ENCODE data around the gene TRAF7. TPM values are rescaled to one million over a fixed set of nuclear protein-coding genes. Genes with fewer than 3 reads are reported as not detected.
"Not testable (repeated sequence)": the region's sequence is repeated elsewhere in the genome, so short reads cannot be mapped to it uniquely, and the experiment has no call there.

TRAF7 gene
- total RNA-seq, 1 experiment from 2014 or later: 44.9 TPM

GRCh38 chr16:2114225-2114624 lies 41.4 kb upstream of the TRAF7 start:
- H3K27ac ChIP-seq (ENCODE audit: low read length); H4K20me1 ChIP-seq (ENCODE audit: low read length); H3F3A ChIP-seq (ENCODE audit: low read length, unreplicated experiment); H3K4me1 ChIP-seq (ENCODE audit: insufficient read depth, low read length); BruUV-seq (replicated peaks); H3K9ac ChIP-seq (ENCODE audit: low read length); DNase-seq; intact Hi-C loops (cut with micrococcal nuclease); POLR2A ChIA-PET (ENCODE audit: unreplicated experiment); H3K27me3 ChIP-seq (ENCODE audit: low read length); H3K9me3 ChIP-seq (ENCODE audit: low read length); H3K36me3 ChIP-seq (ENCODE audit: low read depth, low read length); H3K79me2 ChIP-seq (ENCODE audit: low read length); H3K9me2 ChIP-seq (replicated peaks; ENCODE audit: low read length); H3K4me3 ChIP-seq (ENCODE audit: low read length); H2AFZ ChIP-seq (ENCODE audit: low read length); ATAC-seq; H3K4me2 ChIP-seq (ENCODE audit: low read length); CTCF ChIA-PET: not testable (repeated sequence)

GRCh38 chr16:2114885-2115590 lies 40.5 kb upstream of the TRAF7 start:
- intact Hi-C loops (cut with micrococcal nuclease); H3K4me1 ChIP-seq (ENCODE audit: insufficient read depth, low read length); H3K27me3 ChIP-seq (ENCODE audit: low read length); H3F3A ChIP-seq (ENCODE audit: low read length, unreplicated experiment); H3K4me2 ChIP-seq (ENCODE audit: low read length); BruUV-seq (replicated peaks); H3K79me2 ChIP-seq (ENCODE audit: low read length); H3K4me3 ChIP-seq (ENCODE audit: low read length); H3K9ac ChIP-seq (ENCODE audit: low read length); POLR2A ChIA-PET (ENCODE audit: unreplicated experiment); H2AFZ ChIP-seq (ENCODE audit: low read length); H4K20me1 ChIP-seq (ENCODE audit: low read length); H3K9me2 ChIP-seq (replicated peaks; ENCODE audit: low read length); H3K9me3 ChIP-seq (ENCODE audit: low read length); H3K27ac ChIP-seq (ENCODE audit: low read length); CTCF ChIA-PET; DNase-seq; ATAC-seq; H3K36me3 ChIP-seq (ENCODE audit: low read depth, low read length): not testable (repeated sequence)

GRCh38 chr16:2115591-2115973 lies 40.0 kb upstream of the TRAF7 start:
- ChIA-PET POLR2A (ENCODE audit: unreplicated experiment) (no interaction called here), CTCF (no interaction called here)
- no TSS peak for BruUV-seq (replicated peaks)
- intact Hi-C loops (cut with micrococcal nuclease): no loop called here
- no peak overlapping the region for H3K27ac ChIP-seq (ENCODE audit: low read length)
- H3K36me3 ChIP-seq (ENCODE audit: low read depth, low read length): no peaks in the 10 kb centered on the region
- H3K4me1 ChIP-seq (ENCODE audit: insufficient read depth, low read length): no peaks in the 10 kb centered on the region
- no peak overlapping the region for H3K4me2 ChIP-seq (ENCODE audit: low read length)
- H4K20me1 ChIP-seq (ENCODE audit: low read length): no peaks in the 10 kb centered on the region
- DNase-seq (no peak), ATAC-seq (no peak)
- TF ChIP-seq EZH2 (IDR thresholded peaks at IDR 0.05; ENCODE audit: low read length, unreplicated experiment): no peak
- no peak for TF ChIP-seq EZH2phosphoT487 (IDR thresholded peaks at IDR 0.05; ENCODE audit: borderline replicate concordance, low read length)
- TF ChIP-seq CTCF (conservative IDR thresholded peaks at IDR 0.05; ENCODE audit: low read depth, low read length): no peak
- no peak overlapping the region for H3K4me3 ChIP-seq (ENCODE audit: low read length)
- H3F3A ChIP-seq (ENCODE audit: low read length, unreplicated experiment): no peaks in the 10 kb centered on the region
- no peak overlapping the region for H2AFZ ChIP-seq (ENCODE audit: low read length)
- H3K9me2 ChIP-seq (replicated peaks; ENCODE audit: low read length): no peaks in the 10 kb centered on the region
- no peaks in the 10 kb centered on the region for H3K27me3 ChIP-seq (ENCODE audit: low read length)
- H3K79me2 ChIP-seq (ENCODE audit: low read length): no peaks in the 10 kb centered on the region
- H3K9me3 ChIP-seq (ENCODE audit: low read length): no peaks in the 10 kb centered on the region
- H3K9ac ChIP-seq (ENCODE audit: low read length): no peak overlapping the region

GRCh38 chr16:2116428-2116827 lies 39.2 kb upstream of the TRAF7 start:
- H3K79me2 ChIP-seq (ENCODE audit: low read length); H3K4me3 ChIP-seq (ENCODE audit: low read length); H3K4me1 ChIP-seq (ENCODE audit: insufficient read depth, low read length); H3F3A ChIP-seq (ENCODE audit: low read length, unreplicated experiment); H4K20me1 ChIP-seq (ENCODE audit: low read length); H3K9ac ChIP-seq (ENCODE audit: low read length); CTCF ChIA-PET; POLR2A ChIA-PET (ENCODE audit: unreplicated experiment); H2AFZ ChIP-seq (ENCODE audit: low read length); DNase-seq; H3K9me2 ChIP-seq (replicated peaks; ENCODE audit: low read length); H3K9me3 ChIP-seq (ENCODE audit: low read length); H3K27me3 ChIP-seq (ENCODE audit: low read length); H3K36me3 ChIP-seq (ENCODE audit: low read depth, low read length); intact Hi-C loops (cut with micrococcal nuclease); BruUV-seq (replicated peaks); H3K27ac ChIP-seq (ENCODE audit: low read length); H3K4me2 ChIP-seq (ENCODE audit: low read length); ATAC-seq: not testable (repeated sequence)

GRCh38 chr16:2117341-2117740 lies 38.2 kb upstream of the TRAF7 start:
- H3K9me2 ChIP-seq (replicated peaks; ENCODE audit: low read length); H3K36me3 ChIP-seq (ENCODE audit: low read depth, low read length); H3K4me2 ChIP-seq (ENCODE audit: low read length); H3K4me1 ChIP-seq (ENCODE audit: insufficient read depth, low read length); CTCF ChIA-PET; H3K27ac ChIP-seq (ENCODE audit: low read length); H3K9me3 ChIP-seq (ENCODE audit: low read length); DNase-seq; H3K79me2 ChIP-seq (ENCODE audit: low read length); H3K4me3 ChIP-seq (ENCODE audit: low read length); H2AFZ ChIP-seq (ENCODE audit: low read length); H3F3A ChIP-seq (ENCODE audit: low read length, unreplicated experiment); H3K27me3 ChIP-seq (ENCODE audit: low read length); H4K20me1 ChIP-seq (ENCODE audit: low read length); H3K9ac ChIP-seq (ENCODE audit: low read length); ATAC-seq; intact Hi-C loops (cut with micrococcal nuclease); BruUV-seq (replicated peaks); POLR2A ChIA-PET (ENCODE audit: unreplicated experiment): not testable (repeated sequence)

Data from PC-3 (cell line).